HG03039 (cell line): ENCODE measurements around the gene PTPN9.
"Not testable (repeated sequence)": the region's sequence is repeated elsewhere in the genome, so short reads cannot be mapped to it uniquely, and the experiment has no call there.

Experiments used
- ATAC-seq: cut with Tn5 transposase; IDR thresholded peaks from one replicate; pipeline ENCODE4 v1.9.1; 2021; ENCODE audit warnings: mild to moderate bottlenecking, moderate library complexity; ENCODE audit not compliant: unreplicated experiment

The PTPN9 gene

GRCh38 chr15:75583701-75584100 is 4.6 kb upstream of the PTPN9 start:
- no peak for ATAC-seq

GRCh38 chr15:75582943-75583342 is 3.8 kb upstream of the PTPN9 start:
- not testable (repeated sequence) for ATAC-seq

GRCh38 chr15:75578173-75578947 is 755 bp downstream of the PTPN9 start:
- ATAC-seq = no peak

GRCh38 chr15:75577401-75578172 is 1.5 kb downstream of the PTPN9 start:
- no peak for ATAC-seq

- no peak for ATAC-seq
Observed at GRCh38 chr15:75573648-75574384, 5.3 kb downstream of the PTPN9 start.

- ATAC-seq = no peak
Observed at GRCh38 chr15:75570126-75570845, 8.8 kb downstream of the PTPN9 start.

- no peak for ATAC-seq
Observed at GRCh38 chr15:75565062-75565970, 13.8 kb downstream of the PTPN9 start.

- no peak for ATAC-seq
Observed at GRCh38 chr15:75561888-75562287, 17.2 kb downstream of the PTPN9 start.

GRCh38 chr15:75559360-75559759 is 19.8 kb downstream of the PTPN9 start:
- ATAC-seq = not testable (repeated sequence)

GRCh38 chr15:75558955-75559354 is 20.2 kb downstream of the PTPN9 start:
- ATAC-seq = not testable (repeated sequence)

GRCh38 chr15:75554717-75555116 is 24.4 kb downstream of the PTPN9 start:
- no peak for ATAC-seq

- no peak for ATAC-seq
Observed at GRCh38 chr15:75553659-75554058, 25.5 kb downstream of the PTPN9 start.

- ATAC-seq = no peak
Observed at GRCh38 chr15:75551091-75551490, 28.0 kb downstream of the PTPN9 start.

- no peak for ATAC-seq
Observed at GRCh38 chr15:75545064-75545463, 34.1 kb downstream of the PTPN9 start.

GRCh38 chr15:75544359-75544758 is 34.8 kb downstream of the PTPN9 start:
- no peak for ATAC-seq

GRCh38 chr15:75542949-75543545 is 36.1 kb downstream of the PTPN9 start:
- ATAC-seq = not testable (repeated sequence)

- no peak for ATAC-seq
Observed at GRCh38 chr15:75542386-75542797, 36.7 kb downstream of the PTPN9 start.

- ATAC-seq = no peak
Observed at GRCh38 chr15:75538376-75538775, 40.7 kb downstream of the PTPN9 start.

GRCh38 chr15:75533945-75534344 is 45.2 kb downstream of the PTPN9 start:
- no peak for ATAC-seq
